GM23248 (cell line): ENCODE data around the gene TMEM26.

Source experiments
- EZH2 ChIP-seq: fragments of 200-600 bp; sonication (generic); IDR thresholded peaks from 2 replicates; pipeline ENCODE4 v1.6.1; 2018; ENCODE audit warnings: antibody characterized with exemption, mild to moderate bottlenecking; ENCODE audit not compliant: insufficient read depth, poor library complexity, severe bottlenecking
- EZH2phosphoT487 ChIP-seq: fragments of 200-600 bp; sonication (generic); IDR thresholded peaks from 2 replicates; pipeline ENCODE4 v1.6.1; 2018; ENCODE audit warnings: antibody characterized with exemption, moderate library complexity, mild to moderate bottlenecking, low read depth; ENCODE audit not compliant: insufficient read depth

- TF ChIP-seq EZH2 (no peak), EZH2phosphoT487 (no peak)
These were observed 4.8 kb upstream of the TMEM26 start for GRCh38 chr10:61458031-61458430.
